Body of pancreas (tissue), 4 donors: Measurements from ENCODE around the gene SLC9A9. TPM values are rescaled to one million over a fixed set of nuclear protein-coding genes. Genes with fewer than 3 reads are reported as not detected.

Source experiments
- ATAC-seq: fragments of 150-250 bp; one replicate; pipeline ENCODE4 v1.9.1; 2016
- DNase-seq, 4 donors: peaks; one replicate each; pipeline ENCODE4 v3.0.0-alpha.2; 2019
- H3K27ac ChIP-seq, 4 donors: fragments of 200-600 bp; sonication (generic); 1 replicate in 3 of 4; 2 replicates in 1 of 4; pipeline versions ENCODE4 v1.5.1 to v1.6.1; 2016 to 2019; ENCODE audit warnings: mild to moderate bottlenecking in 1 of 4, mixed read lengths in 1 of 4, moderate library complexity in 1 of 4
- H3K27me3 ChIP-seq, 2 donors: fragments of 200-600 bp; sonication (generic); one replicate each; pipeline ENCODE4 v1.6.0; 2016; ENCODE audit warnings: mild to moderate bottlenecking in 1 of 2
- H3K36me3 ChIP-seq, 2 donors: fragments of 200-600 bp; sonication (generic); replicated peaks in 1 of 2; 2 replicates each; pipeline ENCODE4 v1.5.1; 2016; ENCODE audit warnings: low read depth in 2 of 2; ENCODE audit not compliant: insufficient read depth in 1 of 2
- H3K4me1 ChIP-seq: fragments of 200-600 bp; sonication (generic); one replicate; pipeline ENCODE4 v1.6.0; 2016
- H3K4me3 ChIP-seq, 2 donors: fragments of 200-600 bp; sonication (generic); 1 replicate in 1 of 2; 2 replicates in 1 of 2; pipeline ENCODE4 v1.5.1; 2016 to 2019
- H3K9me3 ChIP-seq, 3 donors: fragments of 200-600 bp; sonication (generic); 1 replicate in 2 of 3; 2 replicates in 1 of 3; pipeline ENCODE4 v1.5.1; 2016
- POLR2A ChIP-seq, 3 donors: fragments of 450-650 bp; IDR thresholded peaks; one replicate each; pipeline ENCODE4 v1.6.1; 2016; ENCODE audit warnings: antibody characterized with exemption in 3 of 3, mild to moderate bottlenecking in 2 of 3
- WGBS, 2 donors: methylation state at CpG; one replicate each; pipeline ENCODE4 v1.1.5; 2017; 5-methylcytosine and 5-hydroxymethylcytosine counted together
- intact Hi-C: fragments of 100-400 bp; cut with DNase I; formaldehyde crosslinking; loops from one replicate; pipeline ENCODE4 v1.15.1; 2023
- total RNA-seq, 2 donors: library from RNA; depleted of rRNA; stranded (reverse); fragments of >200 nt; gene quantifications; one replicate each; pipeline ENCODE4 v1.1.0, GENCODE V29; 2016
- TF ChIP-seq, protein P1 (sequence below), 7 experiments: fragments of 450-650 bp in 4 of 7; fragments of 200-600 bp in 3 of 7; sonication (generic) in 3 of 7; IDR thresholded peaks; one replicate each; pipeline ENCODE4 v1.5.1; 2016 to 2019; ENCODE audit warnings: antibody characterized with exemption in 7 of 7

SLC9A9 gene
- total RNA-seq, 2 donors from 2014 or later, result 1.6 to 2.3 TPM

DNA sequence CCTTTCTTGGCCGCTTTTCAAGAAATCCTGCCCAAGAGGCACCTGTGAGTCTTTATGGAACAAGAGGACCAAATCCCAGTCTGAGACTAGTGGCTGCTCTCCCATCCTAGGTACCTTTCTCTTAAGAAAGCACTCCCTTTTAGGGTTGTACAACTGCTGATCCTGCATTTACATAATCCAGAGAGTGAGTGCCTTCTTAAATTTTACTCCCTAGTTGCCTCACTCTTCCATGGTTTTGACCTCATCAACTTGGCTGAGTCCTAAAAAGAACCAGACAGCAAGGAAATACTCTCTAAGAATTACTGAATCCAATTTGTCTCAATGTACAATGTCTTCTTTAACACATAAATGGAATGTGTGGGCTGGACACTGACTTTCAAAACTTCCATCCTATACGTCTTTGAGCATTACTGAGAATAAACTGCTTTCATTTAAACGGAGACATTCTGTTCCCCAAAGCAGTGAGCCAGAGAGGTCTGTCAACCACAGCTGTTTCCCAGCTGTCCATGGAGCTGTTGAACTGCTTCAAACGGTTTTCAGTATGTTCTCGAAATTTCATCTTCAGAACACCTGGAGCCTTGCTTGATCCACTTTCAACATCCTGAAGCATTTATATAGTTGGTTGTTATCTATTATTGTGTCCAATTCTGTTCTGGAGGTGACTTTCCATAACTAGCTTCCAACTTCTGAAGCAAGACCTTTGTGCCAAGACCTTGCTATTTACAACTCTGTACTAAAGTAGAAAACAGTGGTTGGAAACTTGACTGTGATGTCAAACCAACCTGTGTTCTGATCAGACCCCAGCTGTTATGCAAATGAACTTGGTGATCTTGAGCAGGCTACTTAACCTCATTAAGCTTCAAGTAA is 179.1 kb downstream of the SLC9A9 start:
- H3K9me3 ChIP-seq, result no peaks in the 10 kb centered on the region
- TF ChIP-seq, protein P1, sequence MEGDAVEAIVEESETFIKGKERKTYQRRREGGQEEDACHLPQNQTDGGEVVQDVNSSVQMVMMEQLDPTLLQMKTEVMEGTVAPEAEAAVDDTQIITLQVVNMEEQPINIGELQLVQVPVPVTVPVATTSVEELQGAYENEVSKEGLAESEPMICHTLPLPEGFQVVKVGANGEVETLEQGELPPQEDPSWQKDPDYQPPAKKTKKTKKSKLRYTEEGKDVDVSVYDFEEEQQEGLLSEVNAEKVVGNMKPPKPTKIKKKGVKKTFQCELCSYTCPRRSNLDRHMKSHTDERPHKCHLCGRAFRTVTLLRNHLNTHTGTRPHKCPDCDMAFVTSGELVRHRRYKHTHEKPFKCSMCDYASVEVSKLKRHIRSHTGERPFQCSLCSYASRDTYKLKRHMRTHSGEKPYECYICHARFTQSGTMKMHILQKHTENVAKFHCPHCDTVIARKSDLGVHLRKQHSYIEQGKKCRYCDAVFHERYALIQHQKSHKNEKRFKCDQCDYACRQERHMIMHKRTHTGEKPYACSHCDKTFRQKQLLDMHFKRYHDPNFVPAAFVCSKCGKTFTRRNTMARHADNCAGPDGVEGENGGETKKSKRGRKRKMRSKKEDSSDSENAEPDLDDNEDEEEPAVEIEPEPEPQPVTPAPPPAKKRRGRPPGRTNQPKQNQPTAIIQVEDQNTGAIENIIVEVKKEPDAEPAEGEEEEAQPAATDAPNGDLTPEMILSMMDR (IDR thresholded peaks at IDR 0.05), result no peak
- no peak for TF ChIP-seq POLR2A (IDR thresholded peaks at IDR 0.05)
- no peaks in the 10 kb centered on the region for H3K4me1 ChIP-seq
- intact Hi-C loops, result no loop called here
- no peak overlapping the region for H3K27ac ChIP-seq
- H3K4me3 ChIP-seq, result no peak overlapping the region
- no peaks in the 10 kb centered on the region for H3K27me3 ChIP-seq
- ATAC-seq (no peak), DNase-seq (no peak)
- no peaks in the 10 kb centered on the region for H3K36me3 ChIP-seq
- WGBS, 2 donors, result 41 to 44% methylated on average over 5 of the region's 5 CpGs

DNA sequence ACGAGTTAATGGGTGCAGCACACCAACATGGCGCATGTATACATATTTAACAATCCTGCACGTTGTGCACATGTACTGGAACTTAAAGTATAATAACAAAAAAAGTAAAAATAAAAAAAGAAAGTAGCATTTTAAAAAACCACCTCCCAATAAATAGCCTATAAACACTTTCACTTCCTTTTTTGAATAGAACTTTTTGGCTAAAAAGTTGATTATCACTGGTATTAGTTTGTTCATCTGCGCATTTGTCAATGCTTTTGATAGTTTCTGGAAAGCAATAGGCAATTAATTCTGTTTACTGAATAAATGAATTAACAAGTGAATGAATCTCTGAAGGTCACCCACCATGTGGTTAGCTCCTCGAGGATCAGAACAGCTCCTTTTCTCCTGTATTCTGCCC is 179.9 kb downstream of the SLC9A9 start:
- Histone ChIP-seq H3K27ac (no peak overlapping the region), H3K4me1 (no peaks in the 10 kb centered on the region), H3K36me3 (no peaks in the 10 kb centered on the region), H3K4me3 (no peak overlapping the region), H3K9me3 (no peaks in the 10 kb centered on the region), H3K27me3 (no peaks in the 10 kb centered on the region)
- ATAC-seq (no peak), DNase-seq (no peak)
- 50 to 74% methylated on average over 5 of the region's 5 CpGs for WGBS, 2 donors
- intact Hi-C loops, result no loop called here
- no peak for TF ChIP-seq POLR2A (IDR thresholded peaks at IDR 0.05)
- TF ChIP-seq, protein P1 (IDR thresholded peaks at IDR 0.05), result no peak

DNA sequence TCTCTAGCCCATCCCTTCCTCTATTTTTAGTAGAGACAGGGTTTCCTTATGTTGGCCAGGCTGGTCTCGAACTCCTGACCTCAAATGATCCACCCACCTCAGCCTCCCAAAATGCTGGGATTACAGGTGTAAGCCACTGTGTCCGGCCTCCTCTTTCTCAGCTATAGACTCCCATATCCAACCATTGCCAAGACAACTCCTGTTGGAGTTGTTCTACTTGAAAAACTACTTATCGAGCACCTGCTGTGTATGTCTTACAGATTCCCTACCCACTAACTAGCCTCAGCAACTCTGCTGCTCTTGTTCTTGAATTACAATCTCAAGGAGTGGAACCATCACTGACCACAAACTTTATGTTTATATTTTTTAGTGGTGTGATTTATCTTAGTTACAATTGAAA is 186.6 kb downstream of the SLC9A9 start:
- intact Hi-C loops, result no loop called here
- H3K27me3 ChIP-seq, result no peaks in the 10 kb centered on the region
- no peaks in the 10 kb centered on the region for H3K9me3 ChIP-seq
- DNase-seq, result no peak
- H3K27ac ChIP-seq, result no peak overlapping the region
- H3K36me3 ChIP-seq, result no peaks in the 10 kb centered on the region
- WGBS, 2 donors, result 74 to 82% methylated on average over 3 of the region's 3 CpGs
- no peak overlapping the region for H3K4me3 ChIP-seq
- no peak for ATAC-seq
- no peaks in the 10 kb centered on the region for H3K4me1 ChIP-seq
- TF ChIP-seq, protein P1 (IDR thresholded peaks at IDR 0.05), result no peak
- TF ChIP-seq POLR2A (IDR thresholded peaks at IDR 0.05), result no peak

DNA sequence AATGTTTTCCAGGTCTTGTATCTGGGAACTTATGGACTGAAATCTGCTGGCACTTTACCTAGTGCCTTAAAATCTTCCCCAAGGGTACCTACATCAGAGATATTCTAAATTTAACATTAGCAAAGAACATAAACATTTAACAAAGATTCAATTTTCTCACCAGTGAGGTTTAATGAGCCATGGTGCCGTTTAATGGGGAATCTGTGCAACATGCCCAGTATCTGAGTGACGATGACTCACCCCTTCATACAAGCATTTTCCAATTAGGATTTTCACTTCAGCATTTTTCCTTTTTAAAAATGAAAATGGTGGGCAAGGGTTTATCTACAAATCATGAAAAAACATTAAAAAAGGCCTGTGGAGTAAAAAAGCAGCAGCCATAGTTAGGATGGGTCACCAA is 189.4 kb downstream of the SLC9A9 start:
- ATAC-seq (no peak), DNase-seq (no peak)
- H3K4me1 ChIP-seq, result no peaks in the 10 kb centered on the region
- 35 to 77% methylated on average over 2 of the region's 2 CpGs for WGBS, 2 donors
- intact Hi-C loops, result no loop called here
- no peaks in the 10 kb centered on the region for H3K9me3 ChIP-seq
- H3K27ac ChIP-seq, result no peak overlapping the region
- TF ChIP-seq POLR2A (IDR thresholded peaks at IDR 0.05), result no peak
- TF ChIP-seq, protein P1 (IDR thresholded peaks at IDR 0.05), result no peak
- H3K27me3 ChIP-seq, result no peaks in the 10 kb centered on the region
- H3K36me3 ChIP-seq, result no peaks in the 10 kb centered on the region
- no peak overlapping the region for H3K4me3 ChIP-seq

DNA sequence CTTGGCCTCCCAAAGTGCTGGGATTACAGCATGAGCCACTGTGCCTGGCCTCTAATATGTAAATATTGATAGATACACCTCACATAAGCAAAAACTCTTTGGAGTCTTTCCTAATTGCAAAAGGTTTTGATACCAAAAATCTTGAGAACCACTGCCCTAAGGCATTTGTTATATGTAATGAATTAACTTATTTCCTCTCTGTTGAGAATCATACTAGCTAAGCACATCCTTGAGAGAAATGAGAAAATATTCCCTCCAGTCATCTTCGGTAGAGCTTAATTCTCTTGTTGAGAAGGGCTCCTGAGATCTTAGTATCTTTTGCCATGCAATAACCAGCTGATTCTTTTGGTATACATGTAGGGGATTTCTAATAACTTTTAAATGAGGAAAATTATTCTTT is 190.2 kb downstream of the SLC9A9 start:
- H3K9me3 ChIP-seq, result no peaks in the 10 kb centered on the region
- no peaks in the 10 kb centered on the region for H3K36me3 ChIP-seq
- H3K27me3 ChIP-seq, result no peaks in the 10 kb centered on the region
- TF ChIP-seq, protein P1 (IDR thresholded peaks at IDR 0.05), result no peak
- TF ChIP-seq POLR2A (IDR thresholded peaks at IDR 0.05), result no peak
- no peak for ATAC-seq
- DNase-seq, result no peak
- H3K4me1 ChIP-seq, result no peaks in the 10 kb centered on the region
- H3K4me3 ChIP-seq, result no peak overlapping the region
- 74 to 78% methylated on average over 1 of the region's 1 CpG for WGBS, 2 donors
- H3K27ac ChIP-seq, result no peak overlapping the region
- intact Hi-C loops, result no loop called here
